GM23338 (cell line): ENCODE data around the gene HOXB4. TPM values are rescaled to one million over a fixed set of nuclear protein-coding genes. Genes with fewer than 3 reads are reported as not detected.

Experiments used
- ATAC-seq: fragments of 200-7000 bp; cut with Tn5 transposase; 3 replicates; pipeline ENCODE4 v1.9.1; 2020
- DNase-seq: peaks from one replicate; pipeline ENCODE4 v3.0.0-alpha.2; 2015; ENCODE audit warnings: low spot score
- H2AFZ ChIP-seq: fragments of 200-600 bp; sonication (generic); 2 replicates; pipeline ENCODE4 v1.8.0; 2016; ENCODE audit warnings: antibody characterized with exemption, mild to moderate bottlenecking, moderate library complexity
- H3F3A ChIP-seq: fragments of 200-600 bp; sonication (generic); replicated peaks from 2 replicates; pipeline ENCODE4 v1.8.0; 2017; ENCODE audit warnings: antibody characterized with exemption, mixed run types, low read depth
- H3K27ac ChIP-seq: fragments of 200-600 bp; sonication (generic); 2 replicates; pipeline ENCODE4 v1.6.1; 2016; ENCODE audit warnings: low read depth
- H3K27me3 ChIP-seq: fragments of 200-600 bp; sonication (generic); 2 replicates; pipeline ENCODE4 v1.8.0; 2016; ENCODE audit warnings: mild to moderate bottlenecking, mixed run types, moderate library complexity; ENCODE audit not compliant: insufficient read depth
- H3K36me3 ChIP-seq: fragments of 200-600 bp; sonication (generic); 2 replicates; pipeline ENCODE4 v1.8.0; 2016; ENCODE audit warnings: mild to moderate bottlenecking; ENCODE audit not compliant: insufficient read depth
- H3K4me1 ChIP-seq: fragments of 200-600 bp; sonication (generic); 2 replicates; pipeline ENCODE4 v1.8.0; 2016; ENCODE audit warnings: mild to moderate bottlenecking, moderate library complexity; ENCODE audit not compliant: insufficient read depth
- H3K4me2 ChIP-seq: fragments of 200-600 bp; sonication (generic); 2 replicates; pipeline ENCODE4 v1.7.1; 2017; ENCODE audit warnings: mixed run types
- H3K4me3 ChIP-seq: fragments of 200-600 bp; sonication (generic); 2 replicates; pipeline ENCODE4 v1.6.1; 2016; ENCODE audit warnings: mixed run types
- H3K79me2 ChIP-seq: fragments of 200-600 bp; sonication (generic); replicated peaks from 2 replicates; pipeline ENCODE4 v1.8.0; 2017; ENCODE audit warnings: mild to moderate bottlenecking; ENCODE audit not compliant: insufficient read depth
- H3K9me2 ChIP-seq: fragments of 200-600 bp; sonication (generic); 2 replicates; pipeline ENCODE4 v1.8.0; 2017; ENCODE audit not compliant: insufficient read depth
- H4K20me1 ChIP-seq: fragments of 200-600 bp; sonication (generic); replicated peaks from 2 replicates; pipeline ENCODE4 v1.8.0; 2017; ENCODE audit warnings: mild to moderate bottlenecking; ENCODE audit not compliant: insufficient read depth
- H3K27ac Mint-ChIP-seq: 2 replicates; pipeline ENCODE4 v1.8.0; 2020; ENCODE audit warnings: inconsistent platforms, mild to moderate bottlenecking, moderate library complexity, mixed read lengths
- H3K27me3 Mint-ChIP-seq: 3 replicates; pipeline ENCODE4 v1.8.0; 2022; ENCODE audit warnings: low read depth, mild to moderate bottlenecking, moderate library complexity, mixed read lengths, inconsistent platforms; ENCODE audit not compliant: insufficient read depth, poor library complexity
- H3K36me3 Mint-ChIP-seq: 3 replicates; pipeline ENCODE4 v1.8.0; 2021; ENCODE audit warnings: low read depth, mild to moderate bottlenecking, inconsistent platforms, moderate library complexity, mixed read lengths
- H3K4me1 Mint-ChIP-seq: 3 replicates; pipeline ENCODE4 v1.8.0; 2020; ENCODE audit warnings: mild to moderate bottlenecking, inconsistent platforms, mixed read lengths
- H3K4me3 Mint-ChIP-seq: 3 replicates; pipeline ENCODE4 v1.8.0; 2021; ENCODE audit warnings: moderate library complexity, mild to moderate bottlenecking, inconsistent platforms, mixed read lengths
- H3K9me3 Mint-ChIP-seq: 3 replicates; pipeline ENCODE4 v1.8.0; 2020; ENCODE audit warnings: moderate library complexity, mild to moderate bottlenecking, inconsistent platforms, mixed read lengths
- CREB1 ChIP-seq: fragments of 250-450 bp; sonication (Bioruptor Pico); IDR thresholded peaks from 2 replicates; pipeline ENCODE4 v1.5.0; 2020; ENCODE audit warnings: low read depth, mild to moderate bottlenecking, moderate library complexity
- ETS1 ChIP-seq: IDR thresholded peaks from 2 replicates; pipeline ENCODE4 v1.6.1; 2016; ENCODE audit warnings: antibody characterized with exemption
- EZH2 ChIP-seq: fragments of 200-600 bp; sonication (generic); IDR thresholded peaks from one replicate; pipeline ENCODE4 v1.8.0; 2017; ENCODE audit warnings: antibody characterized with exemption, mild to moderate bottlenecking, low read depth; ENCODE audit not compliant: unreplicated experiment
- JUNB ChIP-seq: IDR thresholded peaks from one replicate; pipeline ENCODE4 v1.6.1; 2016; ENCODE audit warnings: antibody characterized with exemption; ENCODE audit not compliant: unreplicated experiment
- ZNF114 ChIP-seq: fragments of 250-450 bp; sonication (Bioruptor Pico); IDR thresholded peaks from 2 replicates; pipeline ENCODE4 v1.5.0; 2020; ENCODE audit warnings: mild to moderate bottlenecking, moderate library complexity
- polyA plus RNA-seq: library from polyadenylated mRNA; unstranded; fragments of >200 nt; fragmentation: Nextera tagmentation; extraction: Ambion mirVana; gene quantifications from 2 replicates; pipeline ENCODE4 v1.2.1, GENCODE V29; 2016
- total RNA-seq: library from RNA; depleted of rRNA; stranded (reverse); fragments of >200 nt; shearing (Covaris generic); gene quantifications from 2 replicates; pipeline ENCODE4 v1.2.3, GENCODE V29; 2014
- TF ChIP-seq, protein P1 (sequence below): fragments of 250-450 bp; sonication (Bioruptor Pico); IDR thresholded peaks from 2 replicates; pipeline ENCODE4 v1.5.0; 2020; ENCODE audit warnings: mild to moderate bottlenecking, moderate library complexity

Gene HOXB4
- total and polyA plus RNA-seq, 2 experiments from 2014 or later: not detected

- H4K20me1 ChIP-seq: peaks cover 84% of the 10 kb centered on the region
- no peaks in the 10 kb centered on the region for H3K79me2 ChIP-seq
- Mint-ChIP-seq H3K9me3 (peaks cover 5% of the 10 kb centered on the region), H3K4me3 (no peak overlapping the region; the same call in 2 of the 3 replicates), H3K36me3 (no peaks in the 10 kb centered on the region), H3K27ac (no peak overlapping the region), H3K27me3 (peaks cover 100% of the 10 kb centered on the region), H3K4me1 (peaks cover 32% of the 10 kb centered on the region)
- H3K27me3 ChIP-seq: peaks cover 100% of the 10 kb centered on the region
- H3K4me1 ChIP-seq: peaks cover 65% of the 10 kb centered on the region
- DNase-seq (no peak), ATAC-seq (no peak)
- H3K4me2 ChIP-seq: no peak overlapping the region; the same call in 1 of the 2 replicates
- H3K27ac ChIP-seq: no peak overlapping the region
- no peak overlapping the region for H2AFZ ChIP-seq
- no peak overlapping the region for H3K4me3 ChIP-seq
- no peaks in the 10 kb centered on the region for H3K36me3 ChIP-seq
- TF ChIP-seq CREB1: no peak
- TF ChIP-seq EZH2: peak; percentile 75
- TF ChIP-seq JUNB: no peak
- TF ChIP-seq ZNF114: no peak
- TF ChIP-seq, protein P1, sequence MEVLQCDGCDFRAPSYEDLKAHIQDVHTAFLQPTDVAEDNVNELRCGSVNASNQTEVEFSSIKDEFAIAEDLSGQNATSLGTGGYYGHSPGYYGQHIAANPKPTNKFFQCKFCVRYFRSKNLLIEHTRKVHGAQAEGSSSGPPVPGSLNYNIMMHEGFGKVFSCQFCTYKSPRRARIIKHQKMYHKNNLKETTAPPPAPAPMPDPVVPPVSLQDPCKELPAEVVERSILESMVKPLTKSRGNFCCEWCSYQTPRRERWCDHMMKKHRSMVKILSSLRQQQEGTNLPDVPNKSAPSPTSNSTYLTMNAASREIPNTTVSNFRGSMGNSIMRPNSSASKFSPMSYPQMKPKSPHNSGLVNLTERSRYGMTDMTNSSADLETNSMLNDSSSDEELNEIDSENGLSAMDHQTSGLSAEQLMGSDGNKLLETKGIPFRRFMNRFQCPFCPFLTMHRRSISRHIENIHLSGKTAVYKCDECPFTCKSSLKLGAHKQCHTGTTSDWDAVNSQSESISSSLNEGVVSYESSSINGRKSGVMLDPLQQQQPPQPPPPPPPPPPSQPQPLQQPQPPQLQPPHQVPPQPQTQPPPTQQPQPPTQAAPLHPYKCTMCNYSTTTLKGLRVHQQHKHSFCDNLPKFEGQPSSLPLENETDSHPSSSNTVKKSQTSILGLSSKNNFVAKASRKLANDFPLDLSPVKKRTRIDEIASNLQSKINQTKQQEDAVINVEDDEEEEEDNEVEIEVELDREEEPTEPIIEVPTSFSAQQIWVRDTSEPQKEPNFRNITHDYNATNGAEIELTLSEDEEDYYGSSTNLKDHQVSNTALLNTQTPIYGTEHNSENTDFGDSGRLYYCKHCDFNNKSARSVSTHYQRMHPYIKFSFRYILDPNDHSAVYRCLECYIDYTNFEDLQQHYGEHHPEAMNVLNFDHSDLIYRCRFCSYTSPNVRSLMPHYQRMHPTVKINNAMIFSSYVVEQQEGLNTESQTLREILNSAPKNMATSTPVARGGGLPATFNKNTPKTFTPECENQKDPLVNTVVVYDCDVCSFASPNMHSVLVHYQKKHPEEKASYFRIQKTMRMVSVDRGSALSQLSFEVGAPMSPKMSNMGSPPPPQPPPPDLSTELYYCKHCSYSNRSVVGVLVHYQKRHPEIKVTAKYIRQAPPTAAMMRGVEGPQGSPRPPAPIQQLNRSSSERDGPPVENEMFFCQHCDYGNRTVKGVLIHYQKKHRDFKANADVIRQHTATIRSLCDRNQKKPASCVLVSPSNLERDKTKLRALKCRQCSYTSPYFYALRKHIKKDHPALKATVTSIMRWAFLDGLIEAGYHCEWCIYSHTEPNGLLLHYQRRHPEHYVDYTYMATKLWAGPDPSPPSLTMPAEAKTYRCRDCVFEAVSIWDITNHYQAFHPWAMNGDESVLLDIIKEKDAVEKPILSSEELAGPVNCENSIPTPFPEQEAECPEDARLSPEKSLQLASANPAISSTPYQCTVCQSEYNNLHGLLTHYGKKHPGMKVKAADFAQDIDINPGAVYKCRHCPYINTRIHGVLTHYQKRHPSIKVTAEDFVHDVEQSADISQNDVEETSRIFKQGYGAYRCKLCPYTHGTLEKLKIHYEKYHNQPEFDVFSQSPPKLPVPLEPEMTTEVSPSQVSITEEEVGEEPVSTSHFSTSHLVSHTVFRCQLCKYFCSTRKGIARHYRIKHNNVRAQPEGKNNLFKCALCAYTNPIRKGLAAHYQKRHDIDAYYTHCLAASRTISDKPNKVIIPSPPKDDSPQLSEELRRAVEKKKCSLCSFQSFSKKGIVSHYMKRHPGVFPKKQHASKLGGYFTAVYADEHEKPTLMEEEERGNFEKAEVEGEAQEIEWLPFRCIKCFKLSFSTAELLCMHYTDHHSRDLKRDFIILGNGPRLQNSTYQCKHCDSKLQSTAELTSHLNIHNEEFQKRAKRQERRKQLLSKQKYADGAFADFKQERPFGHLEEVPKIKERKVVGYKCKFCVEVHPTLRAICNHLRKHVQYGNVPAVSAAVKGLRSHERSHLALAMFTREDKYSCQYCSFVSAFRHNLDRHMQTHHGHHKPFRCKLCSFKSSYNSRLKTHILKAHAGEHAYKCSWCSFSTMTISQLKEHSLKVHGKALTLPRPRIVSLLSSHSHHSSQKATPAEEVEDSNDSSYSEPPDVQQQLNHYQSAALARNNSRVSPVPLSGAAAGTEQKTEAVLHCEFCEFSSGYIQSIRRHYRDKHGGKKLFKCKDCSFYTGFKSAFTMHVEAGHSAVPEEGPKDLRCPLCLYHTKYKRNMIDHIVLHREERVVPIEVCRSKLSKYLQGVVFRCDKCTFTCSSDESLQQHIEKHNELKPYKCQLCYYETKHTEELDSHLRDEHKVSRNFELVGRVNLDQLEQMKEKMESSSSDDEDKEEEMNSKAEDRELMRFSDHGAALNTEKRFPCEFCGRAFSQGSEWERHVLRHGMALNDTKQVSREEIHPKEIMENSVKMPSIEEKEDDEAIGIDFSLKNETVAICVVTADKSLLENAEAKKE (CRISPR knock-in tag): no peak
- TF ChIP-seq ETS1: no peak
- H3F3A ChIP-seq: peaks cover 68% of the 10 kb centered on the region
- no peaks in the 10 kb centered on the region for H3K9me2 ChIP-seq
Measured at GRCh38 chr17:48584223-48584741, 6.1 kb upstream of the HOXB4 start.
